HepG2 (cell line): ENCODE results near the gene PLPP3. TPM values are rescaled to one million over a fixed set of nuclear protein-coding genes. Genes with fewer than 3 reads are reported as not detected.
A peak's percentile ranks its signal among the peaks of the same experiment; 100 is the strongest.

Experiments
- ATF1 ChIP-seq: IDR thresholded peaks from 2 replicates; pipeline ENCODE4 v1.6.1; 2016; ENCODE audit warnings: mild to moderate bottlenecking, control low read depth
- FOXA3 ChIP-seq: IDR thresholded peaks from 2 replicates; pipeline ENCODE4 v1.6.1; 2016; ENCODE audit warnings: missing genetic modification reagents, missing compliant biosample characterization
- MIER2 ChIP-seq: IDR thresholded peaks from 2 replicates; pipeline ENCODE4 v1.6.1; 2016; ENCODE audit warnings: missing biosample characterization, missing genetic modification reagents
- MIER3 ChIP-seq: IDR thresholded peaks from 2 replicates; pipeline ENCODE4 v1.6.1; 2016; ENCODE audit warnings: missing compliant biosample characterization, borderline replicate concordance
- NR2C2 ChIP-seq: sonication (generic); formaldehyde crosslinking; IDR thresholded peaks from 2 replicates; pipeline ENCODE4 v1.4.0; 2020; ENCODE audit warnings: missing genetic modification reagents, mild to moderate bottlenecking, moderate library complexity, borderline replicate concordance
- RCOR2 ChIP-seq: IDR thresholded peaks from 2 replicates; pipeline ENCODE4 v1.6.1; 2016; ENCODE audit warnings: missing biosample characterization, missing genetic modification reagents
- REST ChIP-seq, 2 experiments: IDR thresholded peaks; 2 replicates each; pipeline ENCODE4 v1.6.1; 2011 to 2012; ENCODE audit warnings: low read length in 2 of 2, borderline replicate concordance in 1 of 2, low read depth in 1 of 2, mild to moderate bottlenecking in 1 of 2, moderate library complexity in 1 of 2
- THAP11 ChIP-seq: IDR thresholded peaks from 2 replicates; pipeline ENCODE4 v1.6.1; 2016; ENCODE audit warnings: missing biosample characterization, missing genetic modification reagents
- ZFP90 ChIP-seq: sonication (generic); formaldehyde crosslinking; IDR thresholded peaks from 2 replicates; pipeline ENCODE4 v1.8.0; 2022; ENCODE audit warnings: missing genetic modification reagents, mild to moderate bottlenecking, inconsistent platforms, borderline replicate concordance
- ZNF263 ChIP-seq: sonication (generic); formaldehyde crosslinking; IDR thresholded peaks from 2 replicates; pipeline ENCODE4 v1.4.0; 2020; ENCODE audit warnings: missing genetic modification reagents
- ZNF660 ChIP-seq: sonication (generic); formaldehyde crosslinking; IDR thresholded peaks from 2 replicates; pipeline ENCODE4 v1.5.1; 2020; ENCODE audit warnings: mild to moderate bottlenecking, low read depth, missing genetic modification reagents, borderline replicate concordance
- polyA plus RNA-seq, 8 experiments: library from polyadenylated mRNA; depleted of rRNA in 3 of 8; stranded (reverse) in 7 of 8; unstranded in 1 of 8; fragments of >200 nt; fragmentation: Illumina TruSeq in 4 of 8; extraction: Trizol in 4 of 8; gene quantifications; 2 replicates each; pipeline versions ENCODE4 v1.2.1 to v1.2.3, GENCODE V29; 2011 to 2016; ENCODE audit warnings: low read depth in 4 of 8, missing spikeins in 1 of 8, mixed read lengths in 1 of 8; ENCODE audit not compliant: insufficient read depth in 1 of 8
- total RNA-seq, 5 experiments: library from RNA; depleted of rRNA; stranded (reverse); fragments of >200 nt; fragmentation: Illumina TruSeq; extraction: Trizol; gene quantifications; 2 replicates each; pipeline ENCODE4 v1.2.3, GENCODE V29; 2016; ENCODE audit warnings: low read depth in 1 of 5
- TF ChIP-seq, protein P1 (sequence below): IDR thresholded peaks from 2 replicates; pipeline ENCODE4 v1.6.1; 2016; ENCODE audit warnings: low read depth, missing genetic modification reagents, missing compliant biosample characterization
- TF ChIP-seq, protein P2 (sequence below): sonication (generic); formaldehyde crosslinking; IDR thresholded peaks from 2 replicates; pipeline ENCODE4 v1.5.1; 2020; ENCODE audit warnings: mild to moderate bottlenecking, missing genetic modification reagents, borderline replicate concordance
- TF ChIP-seq, protein P3 (sequence below): IDR thresholded peaks from 2 replicates; pipeline ENCODE4 v1.6.1; 2016; ENCODE audit warnings: missing genetic modification reagents, missing compliant biosample characterization

The PLPP3 gene
- total and polyA plus RNA-seq, 2 of the 13 experiments (the other 11 are each of a cell fraction or from before 2014, with no cell fraction given) = 49.7 to 65.8 TPM

DNA sequence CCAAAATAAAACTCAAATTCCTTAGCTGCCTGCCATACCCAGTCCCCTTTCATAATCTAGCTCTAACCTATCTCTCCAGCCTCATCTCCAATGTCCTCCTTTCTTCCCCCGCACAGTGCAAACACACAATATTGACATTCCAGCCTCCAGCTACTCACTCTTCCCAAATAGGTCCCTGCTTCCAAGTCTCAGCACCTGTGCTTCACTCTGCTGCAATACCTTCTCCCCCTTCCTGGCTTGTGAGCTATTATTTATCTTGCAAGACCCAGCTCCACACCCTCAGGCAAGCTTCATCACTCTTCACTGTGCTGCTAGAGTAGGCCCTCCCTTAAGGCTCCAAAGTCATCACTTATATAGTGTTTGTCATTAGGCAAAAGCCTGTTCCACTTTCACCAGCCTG, 9.7 kb downstream of the PLPP3 start (continued):
- TF ChIP-seq, protein P1, sequence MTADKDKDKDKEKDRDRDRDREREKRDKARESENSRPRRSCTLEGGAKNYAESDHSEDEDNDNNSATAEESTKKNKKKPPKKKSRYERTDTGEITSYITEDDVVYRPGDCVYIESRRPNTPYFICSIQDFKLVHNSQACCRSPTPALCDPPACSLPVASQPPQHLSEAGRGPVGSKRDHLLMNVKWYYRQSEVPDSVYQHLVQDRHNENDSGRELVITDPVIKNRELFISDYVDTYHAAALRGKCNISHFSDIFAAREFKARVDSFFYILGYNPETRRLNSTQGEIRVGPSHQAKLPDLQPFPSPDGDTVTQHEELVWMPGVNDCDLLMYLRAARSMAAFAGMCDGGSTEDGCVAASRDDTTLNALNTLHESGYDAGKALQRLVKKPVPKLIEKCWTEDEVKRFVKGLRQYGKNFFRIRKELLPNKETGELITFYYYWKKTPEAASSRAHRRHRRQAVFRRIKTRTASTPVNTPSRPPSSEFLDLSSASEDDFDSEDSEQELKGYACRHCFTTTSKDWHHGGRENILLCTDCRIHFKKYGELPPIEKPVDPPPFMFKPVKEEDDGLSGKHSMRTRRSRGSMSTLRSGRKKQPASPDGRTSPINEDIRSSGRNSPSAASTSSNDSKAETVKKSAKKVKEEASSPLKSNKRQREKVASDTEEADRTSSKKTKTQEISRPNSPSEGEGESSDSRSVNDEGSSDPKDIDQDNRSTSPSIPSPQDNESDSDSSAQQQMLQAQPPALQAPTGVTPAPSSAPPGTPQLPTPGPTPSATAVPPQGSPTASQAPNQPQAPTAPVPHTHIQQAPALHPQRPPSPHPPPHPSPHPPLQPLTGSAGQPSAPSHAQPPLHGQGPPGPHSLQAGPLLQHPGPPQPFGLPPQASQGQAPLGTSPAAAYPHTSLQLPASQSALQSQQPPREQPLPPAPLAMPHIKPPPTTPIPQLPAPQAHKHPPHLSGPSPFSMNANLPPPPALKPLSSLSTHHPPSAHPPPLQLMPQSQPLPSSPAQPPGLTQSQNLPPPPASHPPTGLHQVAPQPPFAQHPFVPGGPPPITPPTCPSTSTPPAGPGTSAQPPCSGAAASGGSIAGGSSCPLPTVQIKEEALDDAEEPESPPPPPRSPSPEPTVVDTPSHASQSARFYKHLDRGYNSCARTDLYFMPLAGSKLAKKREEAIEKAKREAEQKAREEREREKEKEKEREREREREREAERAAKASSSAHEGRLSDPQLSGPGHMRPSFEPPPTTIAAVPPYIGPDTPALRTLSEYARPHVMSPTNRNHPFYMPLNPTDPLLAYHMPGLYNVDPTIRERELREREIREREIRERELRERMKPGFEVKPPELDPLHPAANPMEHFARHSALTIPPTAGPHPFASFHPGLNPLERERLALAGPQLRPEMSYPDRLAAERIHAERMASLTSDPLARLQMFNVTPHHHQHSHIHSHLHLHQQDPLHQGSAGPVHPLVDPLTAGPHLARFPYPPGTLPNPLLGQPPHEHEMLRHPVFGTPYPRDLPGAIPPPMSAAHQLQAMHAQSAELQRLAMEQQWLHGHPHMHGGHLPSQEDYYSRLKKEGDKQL (CRISPR knock-in tag) = 0 out of 2 replicates have a peak, but pooled peaks have one; percentile 50
- peak; percentile 56; the same call in 1 of the 2 replicates for TF ChIP-seq MIER2 (CRISPR knock-in tag)
- TF ChIP-seq ZFP90 (CRISPR knock-in tag) = peak; percentile 94
- peak; percentile 45; the same call in 1 of the 2 replicates for TF ChIP-seq NR2C2
- TF ChIP-seq ATF1 (CRISPR knock-in tag) = no peak
- no peak for TF ChIP-seq ZNF660 (CRISPR knock-in tag)
- peak; percentile 66; the same call in 1 of the 2 replicates for TF ChIP-seq MIER3 (CRISPR knock-in tag)
- peak; percentile 65 for TF ChIP-seq THAP11 (CRISPR knock-in tag)
- TF ChIP-seq, protein P2, sequence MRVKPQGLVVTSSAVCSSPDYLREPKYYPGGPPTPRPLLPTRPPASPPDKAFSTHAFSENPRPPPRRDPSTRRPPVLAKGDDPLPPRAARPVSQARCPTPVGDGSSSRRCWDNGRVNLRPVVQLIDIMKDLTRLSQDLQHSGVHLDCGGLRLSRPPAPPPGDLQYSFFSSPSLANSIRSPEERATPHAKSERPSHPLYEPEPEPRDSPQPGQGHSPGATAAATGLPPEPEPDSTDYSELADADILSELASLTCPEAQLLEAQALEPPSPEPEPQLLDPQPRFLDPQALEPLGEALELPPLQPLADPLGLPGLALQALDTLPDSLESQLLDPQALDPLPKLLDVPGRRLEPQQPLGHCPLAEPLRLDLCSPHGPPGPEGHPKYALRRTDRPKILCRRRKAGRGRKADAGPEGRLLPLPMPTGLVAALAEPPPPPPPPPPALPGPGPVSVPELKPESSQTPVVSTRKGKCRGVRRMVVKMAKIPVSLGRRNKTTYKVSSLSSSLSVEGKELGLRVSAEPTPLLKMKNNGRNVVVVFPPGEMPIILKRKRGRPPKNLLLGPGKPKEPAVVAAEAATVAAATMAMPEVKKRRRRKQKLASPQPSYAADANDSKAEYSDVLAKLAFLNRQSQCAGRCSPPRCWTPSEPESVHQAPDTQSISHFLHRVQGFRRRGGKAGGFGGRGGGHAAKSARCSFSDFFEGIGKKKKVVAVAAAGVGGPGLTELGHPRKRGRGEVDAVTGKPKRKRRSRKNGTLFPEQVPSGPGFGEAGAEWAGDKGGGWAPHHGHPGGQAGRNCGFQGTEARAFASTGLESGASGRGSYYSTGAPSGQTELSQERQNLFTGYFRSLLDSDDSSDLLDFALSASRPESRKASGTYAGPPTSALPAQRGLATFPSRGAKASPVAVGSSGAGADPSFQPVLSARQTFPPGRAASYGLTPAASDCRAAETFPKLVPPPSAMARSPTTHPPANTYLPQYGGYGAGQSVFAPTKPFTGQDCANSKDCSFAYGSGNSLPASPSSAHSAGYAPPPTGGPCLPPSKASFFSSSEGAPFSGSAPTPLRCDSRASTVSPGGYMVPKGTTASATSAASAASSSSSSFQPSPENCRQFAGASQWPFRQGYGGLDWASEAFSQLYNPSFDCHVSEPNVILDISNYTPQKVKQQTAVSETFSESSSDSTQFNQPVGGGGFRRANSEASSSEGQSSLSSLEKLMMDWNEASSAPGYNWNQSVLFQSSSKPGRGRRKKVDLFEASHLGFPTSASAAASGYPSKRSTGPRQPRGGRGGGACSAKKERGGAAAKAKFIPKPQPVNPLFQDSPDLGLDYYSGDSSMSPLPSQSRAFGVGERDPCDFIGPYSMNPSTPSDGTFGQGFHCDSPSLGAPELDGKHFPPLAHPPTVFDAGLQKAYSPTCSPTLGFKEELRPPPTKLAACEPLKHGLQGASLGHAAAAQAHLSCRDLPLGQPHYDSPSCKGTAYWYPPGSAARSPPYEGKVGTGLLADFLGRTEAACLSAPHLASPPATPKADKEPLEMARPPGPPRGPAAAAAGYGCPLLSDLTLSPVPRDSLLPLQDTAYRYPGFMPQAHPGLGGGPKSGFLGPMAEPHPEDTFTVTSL = peak; percentile 87
- peak in 1 of 2 experiments; percentile 28; a peak in 1 of 4 replicates for TF ChIP-seq REST (IDR thresholded peaks at IDR 0.05; ENCODE audit: borderline replicate concordance in 1 of 2, low read depth in 1 of 2, low read length in 2 of 2)
- peak; percentile 95 for TF ChIP-seq RCOR2 (CRISPR knock-in tag)
- peak; percentile 44; the same call in 1 of the 2 replicates for TF ChIP-seq ZNF263 (CRISPR knock-in tag)
- TF ChIP-seq FOXA3 (CRISPR knock-in tag) = peak; percentile 98
- TF ChIP-seq, protein P3, sequence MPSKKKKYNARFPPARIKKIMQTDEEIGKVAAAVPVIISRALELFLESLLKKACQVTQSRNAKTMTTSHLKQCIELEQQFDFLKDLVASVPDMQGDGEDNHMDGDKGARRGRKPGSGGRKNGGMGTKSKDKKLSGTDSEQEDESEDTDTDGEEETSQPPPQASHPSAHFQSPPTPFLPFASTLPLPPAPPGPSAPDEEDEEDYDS = 0 out of 2 replicates have a peak, but pooled peaks have one; percentile 38
